Kidney tubule cell (primary cell): ENCODE measurements around the gene SCGN.

Source experiments
- DNase-seq: peaks from one replicate; pipeline ENCODE4 v3.0.0-alpha.2; 2018; ENCODE audit warnings: low spot score

Gene SCGN

DNA sequence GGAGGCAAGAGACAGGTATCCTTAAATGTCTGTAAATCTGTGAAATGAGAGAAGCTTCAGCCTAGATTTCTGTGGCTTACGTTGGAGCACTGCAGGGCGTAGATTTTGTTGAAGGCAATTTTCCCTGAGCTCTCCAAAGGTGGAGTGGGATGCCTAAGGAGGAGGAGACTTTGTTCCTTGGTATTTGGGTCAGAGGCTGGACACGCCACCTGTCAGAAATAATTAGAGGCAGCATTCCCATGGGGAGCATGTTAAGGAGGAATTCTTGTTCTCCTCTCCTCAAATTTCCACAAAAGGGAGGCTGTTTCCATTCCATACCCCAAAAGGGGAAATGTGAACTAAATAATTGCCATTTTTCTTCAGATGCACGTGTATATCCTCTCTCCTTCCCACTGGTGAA, 11.1 kb upstream of the SCGN start:
- no peak for DNase-seq

DNA sequence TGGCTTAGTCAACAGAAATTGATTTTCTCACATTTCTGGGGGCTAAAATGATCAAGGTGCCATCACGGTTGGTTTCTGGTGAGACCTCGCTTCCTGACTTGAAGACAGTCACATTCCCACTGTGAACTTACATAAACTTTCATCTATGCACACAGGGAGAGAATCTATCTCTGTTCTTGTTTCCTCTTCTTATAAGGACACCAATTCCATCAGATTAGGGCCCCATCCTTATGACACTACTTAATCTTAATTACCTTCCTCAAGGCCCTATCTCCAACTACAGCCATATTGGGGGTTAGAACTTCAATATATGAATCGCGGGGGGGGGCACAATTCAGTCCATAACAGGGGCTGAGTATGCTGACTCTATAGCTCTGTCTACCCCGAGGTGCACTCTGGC, 10.6 kb upstream of the SCGN start:
- no peak for DNase-seq

DNA sequence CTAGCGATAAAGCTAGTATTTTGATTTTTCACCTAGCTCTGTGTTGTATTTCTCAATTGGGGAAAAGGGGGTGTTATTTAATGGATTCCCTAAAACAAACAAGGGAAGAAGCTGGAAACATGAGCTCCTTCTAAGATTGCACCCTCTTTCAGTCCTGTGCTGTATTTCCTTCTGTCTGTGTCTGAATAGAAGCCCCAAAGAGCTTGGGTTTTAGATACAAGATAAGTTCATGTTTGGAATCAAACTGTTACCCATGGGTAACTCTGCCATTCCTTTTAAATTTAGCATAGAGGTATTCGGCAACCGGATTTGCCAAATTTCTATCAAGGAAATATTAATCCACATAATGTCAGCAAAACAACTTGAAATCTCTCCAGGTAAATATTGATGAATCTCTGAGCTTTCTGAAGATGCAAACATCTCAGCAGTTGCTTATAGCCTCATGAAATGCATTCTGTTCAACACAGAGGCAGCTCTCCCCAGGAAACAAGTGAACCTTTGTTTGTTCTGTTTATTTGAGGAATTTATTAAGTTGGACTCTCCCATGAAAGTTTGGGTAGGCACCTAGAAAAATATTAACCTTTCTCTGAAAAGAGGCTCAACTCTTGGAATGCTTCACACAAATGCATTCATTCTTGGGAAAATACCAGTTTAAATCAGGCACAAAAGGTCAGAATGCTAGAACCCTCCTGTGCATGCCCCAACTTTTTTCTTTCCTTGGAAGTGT, 9.9 kb upstream of the SCGN start:
- no peak for DNase-seq

DNA sequence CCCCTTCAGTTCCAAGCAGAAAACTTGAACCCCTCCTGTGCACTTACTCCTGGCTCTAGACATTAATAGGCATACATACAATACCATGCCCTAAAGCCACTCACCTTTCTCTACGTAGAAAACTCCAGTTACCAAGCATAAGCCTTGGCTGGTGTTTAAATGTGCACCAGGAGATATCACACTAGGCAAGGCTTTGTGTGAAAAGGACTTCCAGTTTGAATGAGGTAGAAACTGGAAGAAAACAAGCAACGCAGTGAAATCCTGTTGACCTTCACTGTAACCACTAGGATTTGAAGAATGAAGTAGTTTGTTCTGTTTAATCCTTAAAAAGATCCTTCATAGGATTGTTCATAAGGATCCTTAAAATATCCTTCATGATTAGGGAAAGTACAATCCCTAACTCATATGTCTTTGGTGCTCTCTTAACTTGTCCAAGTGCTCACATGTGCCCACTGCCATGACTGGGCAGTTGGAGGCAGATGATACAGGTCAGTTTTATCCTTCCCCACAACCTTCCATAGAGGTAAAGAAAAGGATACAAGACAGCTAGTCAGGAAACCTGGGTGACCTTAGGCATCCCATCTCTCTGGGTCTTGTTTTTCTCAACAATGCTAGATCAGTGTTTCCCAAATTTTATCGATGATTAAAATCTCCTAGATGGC, 9.2 kb upstream of the SCGN start:
- DNase-seq: no peak

DNA sequence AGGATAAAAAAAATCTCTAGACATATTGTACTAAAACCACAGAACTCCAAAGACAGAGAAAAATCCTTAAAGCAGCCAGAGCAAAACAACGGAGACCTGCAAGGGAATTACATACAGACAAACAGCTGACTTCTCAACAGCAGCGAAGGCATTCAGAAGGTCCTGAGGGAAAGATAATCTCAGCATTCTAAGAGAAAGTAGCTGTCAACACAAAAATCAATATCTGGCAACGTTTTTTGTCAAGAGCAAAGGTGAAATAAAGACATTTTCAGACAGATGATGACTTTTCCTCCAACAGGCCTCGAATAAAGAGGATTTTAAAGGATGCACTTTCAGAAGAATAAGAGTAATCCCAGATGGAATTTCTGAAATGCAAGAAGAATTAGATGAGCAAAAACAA, 6.1 kb upstream of the SCGN start:
- DNase-seq: no peak

DNA sequence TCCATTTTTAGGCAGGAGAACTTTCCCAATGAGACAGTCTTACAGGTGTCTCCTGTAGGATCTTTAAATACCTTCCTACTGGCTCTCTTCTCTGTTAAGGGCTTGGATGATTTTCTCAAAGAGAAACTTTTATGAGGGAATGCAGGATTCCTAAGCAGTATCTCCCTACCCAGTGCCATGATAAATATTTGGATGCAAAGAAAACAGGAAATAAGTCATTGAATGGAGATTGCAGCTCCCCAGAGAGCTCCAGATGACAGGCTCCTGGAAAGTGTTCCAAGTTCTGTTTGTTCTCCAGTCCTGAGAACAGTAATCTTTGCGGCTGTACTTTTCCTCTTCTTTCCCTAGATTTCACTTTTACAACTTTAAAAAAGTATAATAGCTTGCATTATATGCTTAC, 2.4 kb upstream of the SCGN start:
- no peak for DNase-seq

DNA sequence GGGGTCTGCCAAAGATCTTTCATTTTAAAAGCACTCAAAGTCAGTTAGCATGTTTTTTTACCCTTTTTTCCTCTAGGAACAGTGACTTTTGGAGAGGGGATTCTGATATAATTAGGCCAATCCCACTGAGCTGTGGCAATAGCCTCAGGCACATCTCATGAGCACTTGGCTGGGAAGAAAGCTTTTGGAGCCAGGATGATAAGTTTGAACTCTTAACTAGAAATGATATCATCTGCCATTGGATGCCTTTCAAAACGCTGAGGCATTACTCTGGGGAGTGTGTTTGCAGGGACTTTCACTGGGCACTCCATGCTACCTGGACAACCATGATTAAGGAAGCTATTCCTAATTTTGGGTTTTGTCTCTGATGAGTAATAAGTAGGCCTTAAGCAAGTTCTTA, 3.7 kb downstream of the SCGN start:
- DNase-seq: no peak

DNA sequence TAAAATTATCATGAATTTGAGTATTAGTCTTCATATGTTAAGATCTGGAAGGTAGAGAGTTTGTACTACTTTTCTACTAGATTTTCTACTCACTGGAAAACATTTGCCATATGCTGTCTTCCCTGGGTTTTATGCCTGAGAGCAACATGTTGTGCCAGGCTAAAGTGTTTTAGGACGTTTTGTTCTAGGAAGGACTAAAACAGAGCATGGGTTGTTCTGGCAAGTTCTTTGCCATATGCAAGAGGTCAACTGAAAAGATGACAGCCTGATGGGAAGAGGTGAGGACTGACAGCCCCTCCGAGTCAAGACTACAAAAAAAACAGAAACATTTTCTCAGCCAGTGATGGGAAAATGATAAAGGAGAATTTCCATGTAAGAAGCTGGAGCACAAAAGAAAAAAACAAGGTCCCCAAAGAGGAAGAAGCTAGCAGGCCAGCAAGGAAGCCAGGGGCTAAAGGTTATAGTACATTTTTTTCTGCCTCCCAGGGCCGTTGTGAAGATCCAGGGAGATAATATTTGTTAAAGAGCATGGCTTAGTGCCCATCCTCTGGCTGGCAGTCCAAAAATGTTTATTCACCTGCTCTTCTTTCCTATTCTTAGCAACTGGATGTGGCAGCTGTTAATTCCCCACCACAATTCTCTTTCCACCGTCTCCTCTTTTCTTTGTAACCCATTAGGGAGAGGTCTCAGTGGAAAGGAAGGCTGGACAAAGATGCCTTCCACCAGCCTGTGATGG, 7.8 kb downstream of the SCGN start:
- DNase-seq: no peak

DNA sequence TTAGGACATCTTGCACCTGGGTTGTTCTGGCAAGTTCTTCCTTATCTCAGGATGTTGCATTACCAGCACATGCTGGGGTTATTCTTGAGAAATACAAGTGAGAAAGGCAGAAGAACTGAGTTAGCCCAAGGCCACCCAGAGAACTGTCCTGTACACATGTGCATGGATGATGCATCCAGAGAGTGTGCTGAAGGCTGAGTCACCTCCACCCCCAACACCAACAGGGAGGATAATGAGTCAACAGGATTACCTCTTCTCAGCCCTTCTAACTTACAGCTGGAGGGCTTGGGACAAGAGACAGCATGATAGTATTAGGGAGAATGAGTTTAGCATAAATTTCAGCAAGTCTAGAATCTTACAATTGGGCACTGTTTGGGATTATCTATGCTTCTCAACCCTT, 8.5 kb downstream of the SCGN start:
- peak; percentile 85 for DNase-seq

DNA sequence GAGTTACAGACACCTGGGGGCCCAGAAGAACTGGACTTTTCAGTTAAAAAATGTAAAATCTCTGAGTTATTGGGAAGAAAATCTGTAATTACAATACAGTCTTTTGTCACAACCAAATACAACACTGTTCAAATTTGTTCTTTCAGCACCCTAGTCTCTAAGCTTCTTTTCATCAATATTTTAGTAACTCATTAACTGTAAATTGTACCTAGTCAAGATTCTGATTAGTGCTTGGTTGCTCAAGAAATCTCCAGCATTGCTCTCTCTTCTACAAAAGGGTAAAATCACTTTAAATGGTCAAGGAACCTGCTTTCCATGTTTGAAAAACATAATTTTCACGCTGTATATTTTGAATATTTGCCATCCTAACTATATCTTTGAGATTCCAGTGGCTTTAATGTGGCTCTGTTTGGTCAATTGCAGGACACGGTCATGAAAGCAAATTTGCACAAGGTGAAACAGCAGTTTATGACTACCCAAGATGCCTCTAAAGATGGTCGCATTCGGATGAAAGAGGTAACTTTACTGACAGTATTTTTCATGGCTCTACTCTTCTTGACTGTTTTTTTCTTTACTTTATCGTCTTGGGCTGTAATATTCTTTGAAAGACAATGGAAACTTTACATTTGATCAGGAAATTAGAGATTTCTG, 9.2 kb downstream of the SCGN start:
- no peak for DNase-seq

DNA sequence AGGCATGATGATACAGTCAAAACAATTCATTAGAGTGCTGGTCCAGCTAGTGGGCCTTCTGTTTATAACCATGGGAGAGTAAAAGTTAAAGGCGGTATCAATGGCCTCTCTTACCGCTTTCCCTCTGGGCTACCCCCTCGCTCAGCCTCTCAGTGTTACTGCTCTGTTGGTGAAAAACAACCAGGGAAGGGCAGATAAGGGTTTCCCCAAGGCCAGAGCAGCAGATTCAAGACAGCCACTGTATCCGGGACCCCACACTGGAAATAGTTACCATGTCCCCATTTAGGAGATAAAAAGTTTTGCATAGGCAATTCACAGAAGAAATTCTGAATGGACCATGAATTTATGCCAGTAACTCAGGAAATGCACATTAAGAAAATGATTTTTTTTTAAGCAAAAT, 13.4 kb downstream of the SCGN start:
- DNase-seq: no peak

DNA sequence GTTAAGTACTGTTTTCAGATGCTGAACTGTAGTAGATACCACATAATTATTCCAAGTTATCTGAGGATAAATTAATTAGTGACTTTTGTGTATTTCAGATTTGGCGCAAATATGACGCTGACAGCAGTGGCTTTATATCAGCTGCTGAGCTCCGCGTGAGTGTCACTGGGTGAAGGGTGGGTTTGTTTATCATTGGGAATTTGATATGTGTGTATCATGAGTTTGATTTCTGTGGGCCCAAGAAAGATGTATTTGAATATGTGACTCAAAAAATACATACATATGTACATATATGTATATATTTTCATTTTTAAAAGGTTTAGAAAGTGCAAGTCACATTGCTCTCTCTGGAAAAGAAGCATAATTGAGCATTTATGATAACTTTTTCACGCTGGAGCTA, 17.4 kb downstream of the SCGN start:
- DNase-seq: no peak

DNA sequence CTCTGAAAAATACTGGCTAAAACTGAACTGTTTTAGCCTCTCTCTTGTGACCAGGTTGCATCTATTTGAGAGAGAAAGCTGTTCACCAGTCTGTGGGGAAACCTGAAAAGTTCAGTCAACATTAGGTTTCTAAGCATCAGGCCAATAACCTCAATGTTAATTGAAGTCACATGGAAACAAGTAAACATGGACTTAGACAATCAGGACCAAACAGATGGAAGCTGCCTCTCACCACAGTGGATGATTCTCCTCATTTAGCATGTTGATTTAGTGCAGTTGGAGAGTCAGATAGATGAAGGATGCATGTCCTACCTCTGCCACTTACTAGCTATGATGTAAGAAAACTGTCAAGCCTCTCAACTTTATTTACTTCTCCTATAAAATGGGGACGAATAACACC, 18.2 kb downstream of the SCGN start:
- no peak for DNase-seq

DNA sequence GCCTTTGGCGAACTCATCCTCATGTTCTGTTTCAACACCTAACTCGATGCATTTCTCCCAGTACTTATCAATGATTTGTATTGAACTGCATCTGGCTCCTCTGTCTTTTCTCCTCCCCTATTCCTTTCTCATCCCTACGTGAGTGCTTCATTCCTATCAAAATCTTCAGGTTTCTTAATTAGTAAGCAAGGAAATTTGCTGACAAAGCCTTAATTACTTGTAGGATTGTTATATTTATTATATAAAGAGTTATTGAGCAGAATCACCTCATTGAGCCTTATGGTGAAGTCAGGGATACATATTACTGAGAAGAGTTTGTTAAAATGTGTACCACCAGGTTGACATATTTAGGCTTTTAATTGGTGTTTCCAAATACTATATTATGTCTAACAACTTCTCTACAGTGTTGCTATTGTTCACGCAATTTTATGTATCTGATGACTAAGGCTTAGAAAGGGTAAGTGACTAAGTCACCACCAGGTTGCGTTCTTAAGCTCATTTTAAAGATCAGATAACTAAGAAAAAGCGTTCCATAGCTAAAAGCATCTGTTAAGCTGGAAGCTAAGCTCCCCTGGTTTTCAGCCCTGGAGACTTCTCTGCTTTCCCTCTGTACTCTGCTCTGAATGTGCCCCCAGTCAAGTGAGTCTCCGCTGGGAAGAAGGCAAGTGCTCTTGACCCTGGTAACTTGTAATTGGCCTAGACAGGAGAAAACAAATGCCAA, 18.9 kb downstream of the SCGN start:
- DNase-seq: no peak

DNA sequence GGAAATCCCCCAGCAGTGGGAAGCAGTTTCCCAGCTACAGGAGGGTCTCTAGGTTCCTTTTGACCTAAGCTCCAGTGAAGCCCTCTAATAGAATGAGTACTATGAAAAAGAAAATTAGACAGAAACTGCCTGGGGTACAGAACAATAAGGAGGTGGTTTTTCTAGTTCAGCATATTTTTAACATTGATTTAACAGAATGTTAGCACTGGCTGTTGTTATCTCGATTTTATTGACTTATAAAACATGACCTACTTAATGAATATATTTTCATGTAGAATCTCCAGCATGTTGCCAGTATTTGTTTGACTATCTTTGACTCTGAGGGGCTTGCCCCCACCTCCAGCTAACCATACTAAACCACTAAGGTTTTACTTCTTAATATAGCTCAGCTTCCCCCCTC, 19.6 kb downstream of the SCGN start:
- DNase-seq: no peak

DNA sequence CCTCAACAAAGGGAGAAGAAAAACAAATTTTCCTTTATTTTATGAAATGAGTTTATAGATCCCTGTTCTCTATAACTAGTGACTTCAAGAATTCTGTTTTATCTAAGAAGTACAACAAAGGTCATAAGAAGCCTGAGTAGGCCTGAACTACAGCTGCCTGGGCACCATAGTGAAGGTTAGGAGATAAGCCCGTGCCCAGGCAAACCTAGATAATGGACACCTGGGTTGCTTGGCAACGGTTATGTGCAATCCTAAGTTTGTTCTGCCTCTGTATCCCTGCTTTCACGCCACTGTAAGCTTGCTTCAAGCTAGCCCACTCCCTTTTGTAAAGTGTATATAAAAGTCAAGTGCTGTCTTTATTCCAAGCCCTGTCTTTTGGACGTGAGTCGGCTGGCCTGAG, 23.2 kb downstream of the SCGN start:
- no peak for DNase-seq

DNA sequence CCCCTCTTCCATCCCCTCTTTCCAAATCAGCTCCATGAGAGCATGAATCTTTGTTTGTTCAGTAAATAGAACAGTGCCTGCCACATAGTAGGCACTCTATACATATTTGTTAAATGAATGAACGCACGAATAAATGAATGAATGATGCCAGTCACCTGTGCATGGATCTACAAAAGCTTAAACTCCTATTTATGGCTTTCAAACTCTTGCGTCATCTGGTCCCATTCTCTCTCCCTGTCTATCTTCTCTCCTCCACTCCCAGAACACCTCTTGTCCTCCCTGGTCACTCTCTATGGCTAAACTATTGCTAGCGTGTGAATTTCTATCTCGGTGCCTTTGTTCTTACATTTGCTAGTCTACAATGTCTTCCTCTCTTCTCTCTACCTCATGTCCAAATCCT, 24.8 kb downstream of the SCGN start:
- no peak for DNase-seq

DNA sequence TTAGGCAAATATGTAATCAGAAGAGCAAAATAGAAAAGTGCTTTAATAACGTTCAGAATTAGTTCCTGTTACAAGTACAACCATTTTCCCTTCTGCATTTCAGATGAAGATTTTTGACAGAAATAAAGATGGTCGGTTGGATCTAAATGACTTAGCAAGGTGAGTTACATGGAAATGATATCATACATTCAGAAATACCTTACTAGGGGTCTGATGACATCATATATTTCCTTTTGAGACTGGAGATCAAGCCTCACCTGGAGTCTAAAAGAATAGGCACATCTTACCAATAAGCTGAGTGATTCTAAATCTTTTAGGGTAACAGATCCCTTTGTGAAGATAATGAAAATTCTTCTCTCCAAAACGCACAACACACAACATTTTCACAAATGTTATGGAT, 29.8 kb downstream of the SCGN start:
- no peak for DNase-seq

DNA sequence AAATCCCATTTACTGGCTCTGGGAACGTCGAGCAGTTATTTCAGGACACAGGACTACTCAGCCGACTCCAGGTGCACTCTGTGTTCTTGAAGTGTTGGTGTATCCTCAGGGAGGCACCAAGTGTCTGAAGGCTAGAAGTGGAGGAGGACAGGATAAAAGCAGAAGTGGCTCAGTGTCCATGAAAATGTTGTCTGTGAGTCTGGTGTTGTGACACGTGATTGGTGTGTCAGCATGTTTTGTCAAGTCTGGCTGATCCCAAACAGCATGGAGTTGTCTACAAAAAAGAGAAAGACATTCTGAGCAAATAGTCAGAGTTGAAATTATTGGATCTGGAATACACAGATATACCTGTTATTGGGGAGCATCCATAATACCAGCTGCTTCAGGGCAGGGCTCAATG, 30.3 kb downstream of the SCGN start:
- no peak for DNase-seq

DNA sequence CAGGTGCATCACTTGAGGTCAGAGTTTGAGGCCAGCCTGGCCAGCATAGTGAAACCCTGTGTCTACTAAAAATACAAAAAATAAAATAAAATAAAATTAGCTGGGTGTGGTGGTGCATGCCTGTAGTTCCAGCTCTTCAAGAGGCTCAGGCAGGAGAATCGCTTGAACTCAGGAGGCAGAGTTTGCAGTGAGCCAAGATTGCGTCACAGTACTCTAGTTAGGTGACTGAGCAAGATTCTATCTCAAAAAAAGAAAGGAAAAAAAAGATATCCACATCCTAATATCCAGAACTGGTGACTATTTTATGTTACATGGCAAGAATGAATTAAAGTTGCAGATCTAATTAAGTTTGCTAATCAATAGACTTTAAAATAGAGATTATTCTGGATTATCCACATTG, 32.5 kb downstream of the SCGN start:
- no peak for DNase-seq

DNA sequence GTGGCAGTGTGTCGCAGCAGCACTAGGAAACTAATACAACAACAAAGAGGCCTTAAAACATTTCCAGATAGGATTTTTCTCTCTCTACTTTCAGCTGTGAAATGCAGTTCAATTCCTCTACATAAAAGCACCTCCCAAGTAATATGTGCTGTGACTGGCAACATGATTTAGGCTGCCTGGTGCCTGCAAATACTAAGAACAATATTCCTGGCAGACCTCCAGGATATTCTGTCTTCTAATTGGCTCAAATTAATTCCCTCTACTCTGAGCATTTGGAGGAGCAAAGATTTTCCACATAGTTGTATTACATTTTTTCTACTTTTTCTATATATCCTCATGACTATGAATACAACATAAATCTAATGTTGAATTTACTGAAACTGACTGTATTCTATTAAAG, 33.2 kb downstream of the SCGN start:
- DNase-seq: no peak

DNA sequence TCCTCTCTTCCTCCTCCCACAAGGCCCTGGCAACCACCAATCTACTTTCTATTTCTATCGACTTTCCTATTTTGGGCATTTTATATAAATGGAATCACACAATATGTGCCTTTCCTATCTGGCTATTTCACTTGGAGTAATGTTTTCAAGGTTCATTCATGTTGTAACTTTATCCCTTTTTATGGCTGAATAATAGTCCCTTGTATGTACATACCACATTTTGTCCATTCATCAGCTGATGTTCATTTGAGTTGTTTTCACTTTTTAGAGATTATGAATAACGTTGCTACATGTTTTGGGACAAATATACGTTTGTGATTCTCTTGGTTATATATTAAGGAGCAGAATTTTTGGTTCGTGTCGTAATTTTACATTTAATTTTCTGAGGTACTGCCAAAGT, 33.9 kb downstream of the SCGN start:
- DNase-seq: no peak
